Hypothalamus (tissue), 51 donors: Measurements from ENCODE around the gene ERVK3-1.
A peak's percentile ranks its signal among the peaks of the same experiment; 100 is the strongest.
"Not testable (repeated sequence)": the region's sequence is repeated elsewhere in the genome, so short reads cannot be mapped to it uniquely, and the experiment has no call there.

ENCODE experiments used
- DNase-seq, 51 donors: peaks; one replicate each; lab custom pipeline; 2025; lab: John Stamatoyannopoulos, UW

Gene ERVK3-1

DNA sequence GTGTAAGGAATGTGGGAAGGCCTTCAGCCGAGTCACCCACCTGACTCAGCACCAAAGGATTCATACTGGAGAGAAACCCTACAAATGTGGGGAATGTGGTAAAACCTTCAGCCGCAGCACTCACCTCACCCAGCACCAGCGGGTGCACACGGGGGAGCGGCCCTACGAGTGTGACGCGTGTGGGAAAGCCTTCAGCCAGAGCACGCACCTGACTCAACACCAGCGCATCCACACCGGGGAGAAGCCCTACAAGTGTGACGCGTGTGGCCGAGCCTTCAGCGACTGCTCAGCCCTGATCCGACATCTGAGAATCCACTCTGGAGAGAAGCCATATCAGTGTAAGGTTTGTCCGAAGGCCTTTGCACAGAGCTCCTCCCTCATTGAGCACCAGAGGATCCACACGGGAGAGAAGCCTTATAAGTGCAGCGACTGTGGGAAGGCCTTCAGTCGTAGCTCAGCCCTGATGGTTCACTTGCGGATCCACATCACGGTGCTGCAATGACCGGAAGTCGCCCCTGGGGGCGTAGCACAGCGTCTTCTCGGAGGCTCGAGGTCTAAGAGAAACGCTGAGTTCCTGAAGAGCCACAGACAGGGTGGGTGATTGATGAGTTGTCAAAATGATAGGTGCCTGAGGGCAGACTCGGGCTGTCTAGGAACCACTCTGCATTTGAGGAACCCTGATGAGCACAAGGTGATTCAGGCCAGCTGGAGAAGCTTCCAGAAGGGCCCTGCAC lies 33.8 kb downstream of the ERVK3-1 start:
- DNase-seq = no peak

- DNase-seq = no peak
These were observed 40.4 kb downstream of the ERVK3-1 start for GRCh38 chr19:58345558-58345957.

DNA sequence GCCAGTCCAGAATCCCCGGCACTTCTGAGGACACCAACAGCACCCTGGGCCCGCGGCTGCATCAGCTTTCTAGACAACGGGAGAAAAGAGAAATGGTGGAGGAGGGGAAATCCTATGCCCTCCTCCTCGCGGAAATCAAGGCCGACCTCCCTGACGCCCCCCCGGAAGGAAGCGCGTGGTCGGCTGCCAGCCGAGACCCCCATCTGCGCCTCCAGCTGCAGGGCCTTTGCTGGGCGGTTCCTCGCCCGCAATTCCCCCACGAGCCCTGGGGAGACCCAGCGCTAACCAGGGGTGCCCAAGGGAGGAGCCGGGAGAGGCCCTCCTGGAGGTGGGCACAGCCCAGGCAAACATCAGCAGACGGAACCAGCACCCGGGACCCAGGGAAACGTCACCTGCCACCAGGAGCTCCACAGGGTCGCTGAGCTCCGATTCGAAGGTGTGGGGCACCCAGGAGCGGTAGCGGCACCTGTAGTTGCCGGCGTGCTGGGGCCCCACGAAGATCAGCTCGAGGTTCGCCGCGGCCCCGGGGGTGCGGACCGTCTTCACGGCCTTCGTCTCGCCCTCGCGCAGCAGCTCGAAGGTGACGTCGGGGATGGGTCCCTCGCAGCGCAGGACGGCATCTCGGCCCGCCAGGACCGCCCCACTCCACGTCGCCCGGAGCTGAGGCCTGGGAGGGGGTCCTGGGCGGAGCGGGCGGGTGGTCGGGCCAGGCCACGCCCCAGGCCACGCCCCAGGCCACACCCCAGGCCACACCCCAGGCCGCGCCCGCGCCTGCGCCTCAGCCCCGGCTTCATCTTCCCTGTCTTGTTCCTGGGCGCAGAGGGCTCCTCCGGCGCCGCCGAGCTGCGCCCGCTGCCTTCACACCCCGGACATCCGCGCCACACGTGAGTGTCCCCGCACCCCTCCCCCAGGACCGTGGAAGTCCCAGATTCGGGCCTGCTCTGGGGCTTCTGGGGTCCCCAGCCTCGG lies 42.1 kb downstream of the ERVK3-1 start:
- peak in 48 of 51 donors; percentile 7 to 86 (median 55) for DNase-seq

DNA sequence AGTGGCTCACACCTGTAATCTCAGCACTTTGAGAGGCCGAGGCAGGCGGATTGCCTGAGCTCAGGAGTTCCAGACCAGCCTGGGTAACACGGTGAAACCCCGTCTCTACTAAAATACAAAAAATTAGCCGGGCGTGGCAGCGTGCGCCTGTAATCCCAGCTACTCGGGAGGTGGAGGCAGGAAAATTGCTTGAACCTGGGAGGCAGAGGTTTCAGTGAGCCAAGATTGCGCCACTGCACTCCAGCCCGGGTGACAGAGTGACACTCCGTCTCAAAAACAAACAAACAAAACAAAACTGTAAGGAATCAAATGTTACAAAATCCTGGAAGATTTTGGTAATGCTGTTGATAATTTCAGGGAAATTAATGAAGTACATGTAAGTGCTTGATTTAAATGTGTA lies 42.9 kb downstream of the ERVK3-1 start:
- DNase-seq = not testable (repeated sequence)

DNA sequence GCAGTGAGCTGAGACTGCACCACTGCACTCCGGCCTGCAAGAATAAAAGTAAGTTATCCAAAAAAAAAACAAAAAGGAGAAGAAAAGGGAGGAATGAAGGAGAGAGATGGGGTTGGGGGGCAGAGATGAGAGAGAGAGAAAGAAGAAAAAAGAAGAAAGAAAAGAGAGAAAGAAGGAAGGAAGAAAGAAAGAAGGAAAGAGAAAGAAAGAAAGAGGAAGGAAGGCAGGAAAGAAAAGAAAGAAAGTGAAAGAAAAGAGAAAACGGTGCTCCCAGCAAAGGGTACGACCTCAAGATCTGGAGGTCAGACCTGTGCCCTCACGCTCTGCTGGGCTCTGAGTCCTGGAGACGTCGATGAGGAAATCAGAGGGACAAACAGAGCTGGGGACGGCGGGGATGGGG lies 44.4 kb downstream of the ERVK3-1 start:
- no peak for DNase-seq

DNA sequence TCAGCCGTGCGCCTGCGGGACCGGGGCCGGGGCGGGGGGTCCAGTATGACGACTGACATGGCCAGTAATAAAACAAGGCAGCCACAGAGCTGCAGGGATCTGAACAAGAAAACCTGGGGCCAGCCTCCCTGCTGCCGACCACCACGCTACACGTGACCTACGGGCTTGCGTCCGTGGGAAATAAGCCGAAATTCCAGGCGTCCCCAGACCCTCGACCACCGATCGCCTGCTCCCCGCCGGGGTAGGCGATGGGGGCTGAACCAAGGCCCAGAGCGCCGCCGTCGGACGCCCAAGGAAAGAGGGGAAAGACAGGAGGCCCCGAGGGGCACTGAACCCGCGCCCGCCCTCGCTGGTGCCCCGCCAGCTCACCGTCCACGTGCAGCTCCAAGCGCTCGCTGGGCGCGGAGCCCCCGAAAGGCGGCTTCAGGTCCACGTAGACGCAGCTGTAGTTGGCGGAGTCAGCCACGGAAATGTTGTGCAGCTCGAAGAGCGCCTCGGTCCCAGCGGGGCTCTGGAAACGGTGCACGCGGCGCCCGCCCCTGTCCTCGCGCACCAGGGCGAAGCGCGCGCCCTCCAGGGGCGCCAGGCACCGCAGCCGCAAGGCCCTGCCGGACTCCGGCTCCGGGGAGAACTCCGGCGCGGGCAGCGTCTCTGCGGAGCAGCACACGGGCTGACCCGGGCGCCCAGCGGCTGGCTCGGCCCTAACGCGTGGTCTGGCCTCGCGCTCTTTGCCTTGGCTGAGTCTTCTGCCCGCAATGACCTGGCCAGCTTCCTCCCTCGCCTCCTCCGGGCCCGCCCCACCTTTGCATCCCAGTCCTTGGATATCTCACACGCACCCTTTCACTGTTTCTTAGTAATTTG lies 45.1 kb downstream of the ERVK3-1 start:
- DNase-seq = no peak

DNA sequence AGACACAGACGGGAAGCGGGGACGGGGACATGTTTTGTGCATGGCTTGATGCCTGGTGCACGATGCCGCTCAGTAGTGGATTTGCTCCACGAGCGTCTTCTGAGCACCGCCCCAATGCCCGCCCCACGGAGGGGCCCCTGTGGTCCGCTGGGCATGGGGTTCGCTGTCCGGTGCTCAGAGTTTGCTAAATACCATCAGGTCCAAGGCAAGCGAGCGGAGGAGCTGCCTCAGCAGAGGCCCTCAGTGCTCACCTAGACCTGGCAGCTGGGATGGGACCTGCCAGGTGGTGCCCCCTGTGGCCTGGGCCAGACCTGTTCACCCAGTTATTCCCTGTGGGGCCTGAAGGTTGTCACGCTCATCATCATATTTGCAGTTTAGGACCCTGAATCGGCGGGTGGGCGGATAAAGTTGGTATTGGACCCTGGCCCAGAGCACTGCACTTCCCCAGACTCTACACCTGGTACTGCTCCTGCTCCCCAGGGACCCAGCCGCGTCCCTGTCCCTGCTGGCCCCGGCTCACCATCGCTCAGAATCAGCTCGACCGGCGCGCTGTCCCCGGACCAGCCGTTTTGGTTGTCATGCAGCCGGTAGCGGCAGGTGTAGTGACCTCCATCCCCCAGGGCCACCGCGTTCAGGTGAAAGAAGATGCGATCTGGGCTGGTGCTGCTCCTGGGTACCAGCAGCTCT lies 45.8 kb downstream of the ERVK3-1 start:
- DNase-seq = no peak

DNA sequence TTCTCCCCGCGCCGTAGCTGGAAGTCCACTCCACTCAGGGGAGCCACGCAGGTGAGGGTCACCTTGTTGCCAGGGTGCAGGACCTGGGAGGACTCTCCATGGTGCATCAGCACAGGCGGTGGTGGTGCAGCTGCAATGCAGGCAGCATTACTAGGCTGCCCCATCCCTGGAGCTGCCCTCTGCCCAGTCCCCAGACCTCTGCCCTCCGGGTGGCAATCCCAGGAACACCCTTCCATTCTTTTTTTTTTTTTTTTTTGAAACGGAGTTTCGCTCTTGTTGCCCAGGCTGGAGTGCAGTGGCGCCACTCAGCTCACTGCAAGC lies 46.3 kb downstream of the ERVK3-1 start:
- no peak for DNase-seq

- no peak for DNase-seq
These were observed 47.0 kb downstream of the ERVK3-1 start for GRCh38 chr19:58351990-58352755.

GRCh38 chr19:58352760-58353671 lies 47.8 kb downstream of the ERVK3-1 start, which contains the start of gene A1BG:
Gene A1BG (minus strand): TSS chr19:58353492. CDS start chr19:58353437, 55 bp downstream.
- DNase-seq = no peak

DNA sequence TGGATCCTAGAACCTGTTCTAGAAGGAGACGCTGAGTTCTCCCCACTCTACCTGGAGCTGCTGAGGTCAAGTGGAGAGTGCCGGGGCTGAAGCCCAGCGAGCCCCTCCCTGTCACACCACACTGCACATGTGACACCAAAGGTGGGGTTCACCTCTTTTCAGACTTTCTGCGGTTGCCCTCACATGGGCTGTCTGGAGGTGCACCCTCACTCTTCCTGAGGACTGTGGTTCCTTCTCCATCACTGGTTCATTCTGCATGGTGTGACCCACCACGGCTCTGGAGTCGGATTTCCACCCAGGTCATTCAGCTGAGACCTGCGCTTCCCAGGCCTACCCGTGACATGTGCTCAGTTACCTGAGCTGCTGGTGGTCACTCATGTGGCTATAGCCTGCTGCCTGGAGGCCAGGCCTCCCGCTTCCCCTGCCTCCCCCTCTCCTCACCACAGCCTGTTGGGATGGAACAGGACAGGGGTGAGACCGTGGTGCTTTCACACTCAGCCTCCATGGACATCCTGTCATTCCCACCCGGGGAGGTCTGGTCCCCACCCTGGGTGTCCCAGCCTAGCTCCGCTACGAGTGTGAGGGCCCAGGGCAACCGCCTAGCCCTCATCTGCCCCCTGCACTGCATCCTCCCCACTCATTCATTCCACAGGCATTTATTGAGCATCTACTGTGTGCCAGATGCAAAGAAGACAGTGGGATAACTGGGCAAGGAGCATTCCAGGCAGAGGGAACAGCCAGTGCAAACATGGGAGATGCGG lies 48.7 kb downstream of the ERVK3-1 start:
- DNase-seq = no peak

- no peak for DNase-seq
These were observed 49.4 kb downstream of the ERVK3-1 start for GRCh38 chr19:58354478-58355030.

GRCh38 chr19:58355215-58355796 lies 50.1 kb downstream of the ERVK3-1 start:
- no peak for DNase-seq

- DNase-seq = no peak
These were observed 51.0 kb downstream of the ERVK3-1 start for GRCh38 chr19:58355908-58356765.

DNA sequence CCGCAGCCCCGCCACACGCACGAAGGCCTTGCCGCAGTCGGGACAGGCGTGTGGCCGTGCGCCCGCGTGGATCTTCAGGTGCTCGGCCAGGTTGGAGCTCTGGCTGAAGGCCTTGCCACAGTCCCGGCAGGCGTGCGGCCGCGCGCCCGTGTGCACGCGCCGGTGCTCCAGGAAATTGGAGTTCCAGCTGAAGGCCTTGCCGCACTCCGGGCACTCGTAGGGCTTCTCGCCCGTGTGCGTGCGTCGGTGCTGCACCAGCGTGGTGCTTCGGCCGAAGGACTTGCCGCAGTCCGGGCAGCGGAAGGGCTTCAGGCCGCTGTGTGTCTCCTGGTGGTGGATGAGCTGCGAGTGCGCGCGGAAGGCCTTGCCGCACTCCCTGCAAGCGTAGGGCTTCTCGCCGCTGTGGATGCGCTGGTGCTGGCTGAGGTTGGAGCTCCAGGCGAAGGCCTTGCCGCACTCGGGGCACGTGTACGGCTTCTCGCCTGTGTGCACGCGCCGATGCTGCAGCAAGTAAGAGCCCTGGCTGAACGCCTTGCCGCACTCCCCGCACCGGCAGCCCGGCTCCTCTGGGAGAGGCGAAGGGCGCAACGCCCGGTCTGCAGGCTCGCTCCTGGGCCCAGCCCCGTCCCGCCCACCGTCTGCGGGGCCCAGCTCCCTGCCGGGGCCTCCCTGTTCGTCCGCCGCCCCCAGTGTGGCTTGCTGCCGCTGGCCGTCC lies 51.7 kb downstream of the ERVK3-1 start:
- no peak for DNase-seq
